SU-DHL-6 (cell line): ENCODE results near the gene PDZK1.

Source experiments
- EZH2phosphoT487 ChIP-seq: fragments of 200-600 bp; sonication (generic), shearing (Covaris generic); conservative IDR thresholded peaks from 2 replicates; pipeline ENCODE4 v1.6.1; 2018; ENCODE audit warnings: mild to moderate bottlenecking, antibody characterized with exemption, low read length, moderate library complexity, mixed read lengths
- TF ChIP-seq, protein P1 (sequence below): fragments of 200-600 bp; sonication (generic); IDR thresholded peaks from one replicate; pipeline ENCODE4 v1.5.1; 2017; ENCODE audit warnings: antibody characterized with exemption, mild to moderate bottlenecking, low read length, moderate library complexity; ENCODE audit not compliant: insufficient read depth, poor library complexity, severe bottlenecking

DNA sequence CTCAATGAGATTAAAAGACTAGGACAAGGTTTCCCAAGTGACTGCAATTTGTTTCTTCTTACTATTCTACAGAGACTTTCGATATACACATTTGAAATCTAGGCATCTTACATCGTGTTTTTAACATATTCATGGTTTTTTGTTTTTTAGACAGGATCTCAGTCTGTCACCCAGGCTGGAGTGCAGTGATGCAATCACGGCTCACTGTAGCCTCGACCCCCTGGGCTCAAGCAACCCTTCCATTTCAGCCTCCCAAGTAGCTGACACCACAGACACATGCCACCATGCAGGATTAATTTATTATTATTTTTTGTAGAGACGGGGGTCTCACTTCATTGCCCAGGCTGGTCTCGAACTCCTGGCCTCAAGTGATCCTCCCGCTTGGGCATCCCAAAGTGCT lies 1.5 kb downstream of the PDZK1 start:
- TF ChIP-seq, protein P1, sequence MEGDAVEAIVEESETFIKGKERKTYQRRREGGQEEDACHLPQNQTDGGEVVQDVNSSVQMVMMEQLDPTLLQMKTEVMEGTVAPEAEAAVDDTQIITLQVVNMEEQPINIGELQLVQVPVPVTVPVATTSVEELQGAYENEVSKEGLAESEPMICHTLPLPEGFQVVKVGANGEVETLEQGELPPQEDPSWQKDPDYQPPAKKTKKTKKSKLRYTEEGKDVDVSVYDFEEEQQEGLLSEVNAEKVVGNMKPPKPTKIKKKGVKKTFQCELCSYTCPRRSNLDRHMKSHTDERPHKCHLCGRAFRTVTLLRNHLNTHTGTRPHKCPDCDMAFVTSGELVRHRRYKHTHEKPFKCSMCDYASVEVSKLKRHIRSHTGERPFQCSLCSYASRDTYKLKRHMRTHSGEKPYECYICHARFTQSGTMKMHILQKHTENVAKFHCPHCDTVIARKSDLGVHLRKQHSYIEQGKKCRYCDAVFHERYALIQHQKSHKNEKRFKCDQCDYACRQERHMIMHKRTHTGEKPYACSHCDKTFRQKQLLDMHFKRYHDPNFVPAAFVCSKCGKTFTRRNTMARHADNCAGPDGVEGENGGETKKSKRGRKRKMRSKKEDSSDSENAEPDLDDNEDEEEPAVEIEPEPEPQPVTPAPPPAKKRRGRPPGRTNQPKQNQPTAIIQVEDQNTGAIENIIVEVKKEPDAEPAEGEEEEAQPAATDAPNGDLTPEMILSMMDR: no peak
- no peak for TF ChIP-seq EZH2phosphoT487
